ENCODE measurements around the gene PF4V1.

GRCh38 chr4:73885574-73886267 lies 32.6 kb downstream of the PF4V1 start:
- no peak for TF ChIP-seq CTCF (IDR thresholded peaks at IDR 0.05)
- no peak for TF ChIP-seq EP300 (IDR thresholded peaks at IDR 0.05)
- TF ChIP-seq POLR2A (IDR thresholded peaks at IDR 0.05), result no peak
